ENCODE results near the gene THTPA.

GRCh38 chr14:23562822-23563472 lies 6.9 kb downstream of the THTPA start:
- no peak for TF ChIP-seq TAF1 (IDR thresholded peaks at IDR 0.05; ENCODE audit: borderline replicate concordance, low read depth, low read length)
- TF ChIP-seq POLR2AphosphoS5 (IDR thresholded peaks at IDR 0.05; ENCODE audit: low read depth, low read length) = no peak
- TF ChIP-seq POLR2A (IDR thresholded peaks at IDR 0.05; ENCODE audit: low read depth, low read length) = no peak; the same call in 1 of the 2 replicates
